AG09309 (cell line): ENCODE data around the gene C5AR1.
A peak's percentile ranks its signal among the peaks of the same experiment; 100 is the strongest.

Experiments used
- DNase-seq: peaks from one replicate; pipeline ENCODE4 v3.0.0-alpha.2; 2010; ENCODE audit warnings: low read depth
- H3K4me3 ChIP-seq: 2 replicates; pipeline ENCODE4 v1.5.1; 2011; ENCODE audit warnings: mild to moderate bottlenecking, low read depth, low read length, moderate library complexity; ENCODE audit not compliant: control insufficient read depth
- TF ChIP-seq, protein P1 (sequence below): IDR thresholded peaks from 2 replicates; pipeline ENCODE4 v1.5.1; 2011; ENCODE audit warnings: mild to moderate bottlenecking, low read depth, low read length, inconsistent platforms; ENCODE audit not compliant: insufficient read depth, control insufficient read depth; ENCODE audit errors: missing control alignments

Gene C5AR1

DNA sequence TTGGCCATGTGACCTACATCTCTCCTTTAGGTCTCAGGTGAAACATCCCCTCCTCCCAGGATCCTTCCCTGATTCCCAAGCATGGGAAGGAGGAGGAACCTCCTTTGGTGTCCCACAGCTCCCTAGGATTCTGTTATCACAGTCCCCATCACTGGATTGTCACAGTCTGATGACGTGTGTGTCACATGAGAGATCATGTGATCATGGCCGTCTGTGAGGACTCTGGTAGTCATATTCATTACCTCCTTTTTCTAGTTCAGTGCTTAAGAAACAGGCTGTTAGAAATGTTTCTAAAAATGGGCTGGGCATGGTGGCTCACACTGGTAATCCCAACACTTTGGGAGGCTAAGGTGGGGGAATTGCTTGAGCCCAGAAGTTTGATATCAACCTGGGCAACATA lies 42.4 kb downstream of the C5AR1 start:
- TF ChIP-seq, protein P1, sequence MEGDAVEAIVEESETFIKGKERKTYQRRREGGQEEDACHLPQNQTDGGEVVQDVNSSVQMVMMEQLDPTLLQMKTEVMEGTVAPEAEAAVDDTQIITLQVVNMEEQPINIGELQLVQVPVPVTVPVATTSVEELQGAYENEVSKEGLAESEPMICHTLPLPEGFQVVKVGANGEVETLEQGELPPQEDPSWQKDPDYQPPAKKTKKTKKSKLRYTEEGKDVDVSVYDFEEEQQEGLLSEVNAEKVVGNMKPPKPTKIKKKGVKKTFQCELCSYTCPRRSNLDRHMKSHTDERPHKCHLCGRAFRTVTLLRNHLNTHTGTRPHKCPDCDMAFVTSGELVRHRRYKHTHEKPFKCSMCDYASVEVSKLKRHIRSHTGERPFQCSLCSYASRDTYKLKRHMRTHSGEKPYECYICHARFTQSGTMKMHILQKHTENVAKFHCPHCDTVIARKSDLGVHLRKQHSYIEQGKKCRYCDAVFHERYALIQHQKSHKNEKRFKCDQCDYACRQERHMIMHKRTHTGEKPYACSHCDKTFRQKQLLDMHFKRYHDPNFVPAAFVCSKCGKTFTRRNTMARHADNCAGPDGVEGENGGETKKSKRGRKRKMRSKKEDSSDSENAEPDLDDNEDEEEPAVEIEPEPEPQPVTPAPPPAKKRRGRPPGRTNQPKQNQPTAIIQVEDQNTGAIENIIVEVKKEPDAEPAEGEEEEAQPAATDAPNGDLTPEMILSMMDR: no peak
- no peak for DNase-seq
- no peak overlapping the region for H3K4me3 ChIP-seq

DNA sequence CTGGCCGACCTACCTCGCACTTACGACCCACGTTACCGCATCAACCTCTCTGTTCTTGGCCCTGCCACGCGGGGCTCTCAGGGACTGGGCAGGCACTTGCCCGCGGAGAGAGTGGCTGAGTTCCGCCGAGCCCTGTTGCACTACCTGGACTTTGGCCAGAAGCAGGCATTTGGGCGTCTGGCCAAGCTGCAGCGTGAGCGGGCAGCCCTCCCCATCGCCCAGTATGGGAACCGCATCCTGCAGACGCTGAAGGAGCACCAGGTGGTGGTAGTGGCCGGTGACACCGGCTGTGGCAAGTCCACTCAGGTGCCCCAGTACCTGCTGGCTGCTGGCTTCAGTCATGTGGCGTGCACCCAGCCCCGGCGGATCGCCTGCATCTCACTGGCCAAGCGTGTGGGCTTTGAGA lies 43.6 kb downstream of the C5AR1 start:
- TF ChIP-seq, protein P1: no peak

DNA sequence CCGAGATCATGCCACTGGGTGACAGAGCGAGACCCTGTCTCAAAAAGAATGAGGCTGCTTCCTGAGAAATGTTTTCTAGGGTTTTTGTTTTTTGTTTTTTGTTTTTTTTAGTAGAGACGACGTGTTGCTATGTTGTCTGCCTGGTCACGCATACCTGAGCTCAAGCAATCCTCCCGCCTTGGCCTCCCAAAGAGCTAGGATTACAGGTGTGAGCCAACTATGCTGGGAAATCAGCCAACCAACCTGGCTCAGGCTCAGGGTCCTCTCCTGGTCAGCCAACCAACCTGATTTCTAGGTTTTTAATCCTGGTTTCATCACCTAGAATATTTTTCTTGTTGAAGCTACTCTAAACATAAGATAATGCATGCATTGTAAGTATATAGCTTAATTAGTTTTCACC lies 47.2 kb downstream of the C5AR1 start:
- TF ChIP-seq, protein P1: no peak
- DNase-seq: no peak
- no peak overlapping the region for H3K4me3 ChIP-seq

More for the DNA sequence above, 43.6 kb downstream of the C5AR1 start:
- H3K4me3 ChIP-seq: no peak overlapping the region
- DNase-seq: no peak

DNA sequence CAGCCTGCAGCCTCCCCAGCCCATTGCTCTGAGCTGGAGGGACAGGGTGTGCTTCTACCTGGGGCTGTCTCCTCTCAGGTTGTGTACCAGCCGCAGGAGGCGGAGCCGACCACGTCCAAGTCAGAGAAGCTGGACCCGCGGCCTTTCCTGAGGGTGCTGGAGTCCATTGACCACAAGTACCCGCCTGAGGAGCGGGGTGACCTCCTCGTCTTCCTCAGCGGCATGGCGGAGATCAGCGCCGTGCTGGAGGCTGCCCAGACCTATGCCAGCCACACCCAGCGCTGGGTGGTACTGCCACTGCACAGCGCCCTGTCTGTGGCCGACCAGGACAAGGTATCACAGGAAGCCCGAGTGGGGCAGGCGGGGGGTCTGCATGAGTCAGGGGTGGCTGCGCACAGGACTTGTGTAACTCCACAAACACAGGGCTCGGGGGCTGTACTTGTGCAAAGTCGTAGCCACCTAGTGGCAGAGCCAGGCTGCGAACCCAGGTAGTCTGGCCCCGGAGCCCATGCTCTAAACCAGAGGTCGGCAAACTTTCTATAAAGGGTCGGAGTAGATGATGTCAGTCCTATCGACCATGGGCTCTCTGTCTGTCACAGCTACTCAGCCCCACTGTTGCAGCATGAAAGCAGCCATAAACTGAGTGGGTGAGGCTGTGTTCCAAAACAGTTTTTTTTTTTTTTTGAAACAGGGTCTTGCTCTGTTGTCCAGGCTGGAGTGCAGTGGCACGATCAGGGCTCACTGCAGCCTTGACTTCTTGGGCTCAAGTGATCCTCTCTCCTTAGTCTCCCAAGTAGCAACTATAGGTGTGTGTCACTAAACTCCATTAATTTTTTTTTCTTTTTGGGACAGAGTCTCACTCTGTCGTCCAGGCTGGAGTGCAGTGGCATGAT lies 48.4 kb downstream of the C5AR1 start:
- DNase-seq: no peak
- H3K4me3 ChIP-seq: no peak overlapping the region
- TF ChIP-seq, protein P1: peak; percentile 5

DNA sequence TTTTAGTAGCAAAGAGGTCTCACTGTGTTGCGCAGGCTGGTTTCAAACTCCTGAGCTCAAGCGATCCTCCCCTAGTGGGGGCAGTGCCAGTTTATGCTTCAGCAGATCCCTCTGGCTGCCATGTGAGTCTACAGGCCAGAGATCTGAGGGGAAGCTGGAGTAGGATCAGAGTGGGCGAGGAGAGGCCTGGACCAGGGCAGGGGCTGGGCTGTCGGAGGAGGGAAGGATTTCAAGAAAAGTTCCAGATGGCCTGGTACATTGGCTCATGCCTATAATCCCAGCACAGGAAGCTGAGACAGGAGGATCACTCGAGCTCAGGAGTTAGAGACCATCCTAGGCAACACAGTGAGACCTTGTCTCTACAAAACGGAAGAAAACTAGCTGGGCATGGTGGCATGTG lies 49.3 kb downstream of the C5AR1 start:
- TF ChIP-seq, protein P1: no peak
- no peak for DNase-seq
- no peak overlapping the region for H3K4me3 ChIP-seq

DNA sequence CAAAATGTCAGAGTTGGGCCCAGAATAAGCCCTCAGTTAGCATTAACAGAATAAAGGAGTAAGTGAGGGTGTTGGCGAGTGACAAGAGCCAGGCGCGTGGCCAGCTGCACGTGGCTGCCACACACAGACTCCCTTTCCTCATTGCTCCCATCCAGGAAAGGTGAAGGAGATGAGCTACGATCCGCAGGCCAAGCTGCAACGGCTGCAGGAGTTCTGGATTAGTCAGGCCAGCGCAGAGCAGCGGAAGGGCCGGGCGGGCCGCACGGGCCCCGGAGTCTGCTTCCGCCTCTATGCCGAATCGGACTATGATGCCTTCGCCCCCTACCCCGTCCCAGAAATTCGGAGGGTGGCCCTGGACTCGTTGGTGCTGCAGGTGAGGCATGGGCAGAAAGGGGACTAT lies 52.7 kb downstream of the C5AR1 start:
- no peak for DNase-seq
- no peak overlapping the region for H3K4me3 ChIP-seq
- TF ChIP-seq, protein P1: no peak
